Measurements from ENCODE around the gene ADAMTS18.

DNA sequence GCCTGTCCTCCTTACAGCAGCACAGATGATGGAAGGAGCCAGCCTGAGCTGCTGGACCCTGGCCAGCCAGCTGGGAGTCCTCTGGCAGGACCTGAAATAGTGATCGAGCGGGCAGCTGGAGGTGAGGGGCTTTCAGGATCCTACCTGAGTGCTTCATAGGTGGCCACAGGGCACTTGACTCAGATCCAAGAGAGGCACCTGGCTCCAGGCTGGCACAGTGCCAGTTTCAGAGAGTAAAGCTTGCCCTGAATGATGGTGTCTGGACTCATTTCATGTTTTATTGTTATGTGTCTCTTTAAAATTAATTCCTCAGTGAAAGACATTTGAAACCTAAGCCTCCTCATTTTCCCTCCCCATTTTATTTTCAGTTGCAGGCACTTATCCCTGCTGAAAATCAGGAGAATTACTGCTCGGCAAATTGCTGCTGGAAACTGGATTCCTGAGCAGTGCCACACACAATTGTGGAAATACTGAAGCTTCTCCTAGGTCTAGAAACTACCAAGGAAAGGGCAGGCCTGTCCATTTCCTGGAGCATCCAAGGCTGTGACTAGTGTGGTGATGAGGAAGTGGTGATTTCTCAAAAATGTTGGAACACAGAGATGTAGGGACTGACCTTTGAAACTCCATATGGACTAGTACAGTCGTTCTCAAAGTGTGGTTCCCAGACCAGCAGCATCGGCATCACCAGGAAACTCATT is 16.1 kb upstream of the ADAMTS18 start:
- TF ChIP-seq, protein P1, sequence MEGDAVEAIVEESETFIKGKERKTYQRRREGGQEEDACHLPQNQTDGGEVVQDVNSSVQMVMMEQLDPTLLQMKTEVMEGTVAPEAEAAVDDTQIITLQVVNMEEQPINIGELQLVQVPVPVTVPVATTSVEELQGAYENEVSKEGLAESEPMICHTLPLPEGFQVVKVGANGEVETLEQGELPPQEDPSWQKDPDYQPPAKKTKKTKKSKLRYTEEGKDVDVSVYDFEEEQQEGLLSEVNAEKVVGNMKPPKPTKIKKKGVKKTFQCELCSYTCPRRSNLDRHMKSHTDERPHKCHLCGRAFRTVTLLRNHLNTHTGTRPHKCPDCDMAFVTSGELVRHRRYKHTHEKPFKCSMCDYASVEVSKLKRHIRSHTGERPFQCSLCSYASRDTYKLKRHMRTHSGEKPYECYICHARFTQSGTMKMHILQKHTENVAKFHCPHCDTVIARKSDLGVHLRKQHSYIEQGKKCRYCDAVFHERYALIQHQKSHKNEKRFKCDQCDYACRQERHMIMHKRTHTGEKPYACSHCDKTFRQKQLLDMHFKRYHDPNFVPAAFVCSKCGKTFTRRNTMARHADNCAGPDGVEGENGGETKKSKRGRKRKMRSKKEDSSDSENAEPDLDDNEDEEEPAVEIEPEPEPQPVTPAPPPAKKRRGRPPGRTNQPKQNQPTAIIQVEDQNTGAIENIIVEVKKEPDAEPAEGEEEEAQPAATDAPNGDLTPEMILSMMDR (optimal IDR thresholded peaks at IDR 0.05 in 1 of 3, IDR thresholded peaks at IDR 0.05 in 1 of 3, conservative IDR thresholded peaks at IDR 0.05 in 1 of 3; ENCODE audit: extremely low read depth in 1 of 3, insufficient read depth in 2 of 3, low read length in 3 of 3): no peak
- TF ChIP-seq EZH2 (IDR thresholded peaks at IDR 0.05; ENCODE audit: low read length): no peak
